ENCODE results near the gene PLPP1. TPM values are rescaled to one million over a fixed set of nuclear protein-coding genes. Genes with fewer than 3 reads are reported as not detected.
A peak's percentile ranks its signal among the peaks of the same experiment; 100 is the strongest.

Gene PLPP1
- total RNA-seq, 1 experiment from 2014 or later = 10.5 TPM

GRCh38 chr5:55406292-55406691 lies 128.5 kb downstream of the PLPP1 start (continued):
- no peak for TF ChIP-seq YY1 (IDR thresholded peaks at IDR 0.05; ENCODE audit: extremely low read depth, insufficient replicate concordance, low read depth, low read length)
- TF ChIP-seq ZNF274 (IDR thresholded peaks at IDR 0.05; ENCODE audit: low read depth, low read length) = no peak
- no peak for TF ChIP-seq ZBTB33 (IDR thresholded peaks at IDR 0.05; ENCODE audit: extremely low read depth, insufficient replicate concordance, low read length)

GRCh38 chr5:55402199-55402598 lies 132.6 kb downstream of the PLPP1 start:
- CTCF ChIA-PET = interaction anchor here (1.1 to 1.4 kb wide), 4 partner anchors 16 to 290 kb away, joined by 3 to 4 read pairs (median 4); no protein-coding TSS in a partner anchor
- Histone ChIP-seq H3K27me3 (ENCODE audit: insufficient read depth, low read length) (no peaks in the 10 kb centered on the region), H3K36me3 (ENCODE audit: control insufficient read depth in 1 of 2, insufficient read depth in 2 of 2, low read length in 2 of 2) (peaks cover 20 to 27% of the 10 kb centered on the region in 2 experiments; a peak in 3 of 4 replicates), H3K79me2 (ENCODE audit: insufficient read depth, low read length) (no peaks in the 10 kb centered on the region; the same call in 1 of the 2 replicates), H3K4me2 (ENCODE audit: low read length) (no peak overlapping the region), H3K9ac (ENCODE audit: low read length) (no peak overlapping the region), H4K20me1 (ENCODE audit: insufficient read depth) (no peaks in the 10 kb centered on the region), H3K9me2 (ENCODE audit: insufficient read depth) (no peaks in the 10 kb centered on the region), H2AFZ (ENCODE audit: low read depth, low read length, poor library complexity, severe bottlenecking) (no peak overlapping the region), H3K9me3 (ENCODE audit: control insufficient read depth in 1 of 2, insufficient read depth in 1 of 2, low read depth in 1 of 2, low read length in 2 of 2) (no peaks in the 10 kb centered on the region), H3K27ac (ENCODE audit: low read depth, low read length) (no peak overlapping the region), H3K4me3 (replicated peaks in 1 of 2; ENCODE audit: low read depth in 1 of 2, low read length in 2 of 2) (no peak overlapping the region), H3K4me1 (ENCODE audit: control insufficient read depth in 1 of 2, insufficient read depth in 2 of 2, low read length in 2 of 2) (no peaks in the 10 kb centered on the region)
- RAD21 ChIA-PET (ENCODE audit: low non-redundant PET in 1 of 2, low total read pairs in 2 of 2, uncharacterized antibody in 2 of 2, unreplicated experiment in 2 of 2) = no interaction called here
- intact Hi-C loops (cut with micrococcal nuclease) = loop anchor here (5.0 kb wide), 1 partner anchor 230 kb away; the partner anchor contains the start of gene CDC20B
- TF ChIP-seq EZH2phosphoT487 (IDR thresholded peaks at IDR 0.05; ENCODE audit: borderline replicate concordance) (no peak), SRF (IDR thresholded peaks at IDR 0.05; ENCODE audit: low read depth) (no peak)
- TF ChIP-seq, protein P1, sequence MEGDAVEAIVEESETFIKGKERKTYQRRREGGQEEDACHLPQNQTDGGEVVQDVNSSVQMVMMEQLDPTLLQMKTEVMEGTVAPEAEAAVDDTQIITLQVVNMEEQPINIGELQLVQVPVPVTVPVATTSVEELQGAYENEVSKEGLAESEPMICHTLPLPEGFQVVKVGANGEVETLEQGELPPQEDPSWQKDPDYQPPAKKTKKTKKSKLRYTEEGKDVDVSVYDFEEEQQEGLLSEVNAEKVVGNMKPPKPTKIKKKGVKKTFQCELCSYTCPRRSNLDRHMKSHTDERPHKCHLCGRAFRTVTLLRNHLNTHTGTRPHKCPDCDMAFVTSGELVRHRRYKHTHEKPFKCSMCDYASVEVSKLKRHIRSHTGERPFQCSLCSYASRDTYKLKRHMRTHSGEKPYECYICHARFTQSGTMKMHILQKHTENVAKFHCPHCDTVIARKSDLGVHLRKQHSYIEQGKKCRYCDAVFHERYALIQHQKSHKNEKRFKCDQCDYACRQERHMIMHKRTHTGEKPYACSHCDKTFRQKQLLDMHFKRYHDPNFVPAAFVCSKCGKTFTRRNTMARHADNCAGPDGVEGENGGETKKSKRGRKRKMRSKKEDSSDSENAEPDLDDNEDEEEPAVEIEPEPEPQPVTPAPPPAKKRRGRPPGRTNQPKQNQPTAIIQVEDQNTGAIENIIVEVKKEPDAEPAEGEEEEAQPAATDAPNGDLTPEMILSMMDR (IDR thresholded peaks at IDR 0.05 in 2 of 3, conservative IDR thresholded peaks at IDR 0.05 in 1 of 3; ENCODE audit: borderline replicate concordance in 1 of 3, insufficient read depth in 1 of 3, low read depth in 2 of 3, low read length in 2 of 3) = peak in 2 of 3 experiments; percentile 36 to 44; a peak in 3 of 6 replicates
- no TSS peak for BruUV-seq (replicated peaks)
- DNase-seq (ENCODE audit: low read depth, low spot score) = no peak
- peak; percentile 60 for ATAC-seq
- POLR2A ChIA-PET = no interaction called here

All from HCT116 (cell line).